Naive B cell (primary cell): ENCODE measurements around the gene EFCAB13. TPM values are rescaled to one million over a fixed set of nuclear protein-coding genes. Genes with fewer than 3 reads are reported as not detected.
"Not testable (repeated sequence)": the region's sequence is repeated elsewhere in the genome, so short reads cannot be mapped to it uniquely, and the experiment has no call there.

Source experiments
- ATAC-seq, 2 donors: fragments of 150-1000 bp; cut with Tn5 transposase; 2 replicates each; pipeline ENCODE4 v1.10.0; 2021; ENCODE audit warnings: low read depth in 2 of 2, mild to moderate bottlenecking in 2 of 2, moderate library complexity in 2 of 2
- DNase-seq: peaks from one replicate; pipeline ENCODE4 v3.0.0; 2022
- H3K27ac Mint-ChIP-seq, 6 donors: one replicate each; pipeline ENCODE4 v1.8.0; 2020 to 2022; ENCODE audit warnings: mild to moderate bottlenecking in 6 of 6, mixed read lengths in 6 of 6, moderate library complexity in 5 of 6, inconsistent platforms in 2 of 6
- H3K27me3 Mint-ChIP-seq, 3 donors: one replicate each; pipeline ENCODE4 v1.8.0; 2021 to 2022; ENCODE audit warnings: mixed read lengths in 3 of 3, mild to moderate bottlenecking in 1 of 3
- H3K36me3 Mint-ChIP-seq, 2 donors: one replicate each; pipeline ENCODE4 v1.8.0; 2020 to 2022; ENCODE audit warnings: mixed read lengths in 2 of 2, inconsistent platforms in 1 of 2, mild to moderate bottlenecking in 1 of 2
- H3K4me1 Mint-ChIP-seq, 3 donors: one replicate each; pipeline ENCODE4 v1.8.0; 2020 to 2022; ENCODE audit warnings: mixed read lengths in 3 of 3, inconsistent platforms in 1 of 3, mild to moderate bottlenecking in 1 of 3, moderate library complexity in 1 of 3
- H3K4me3 Mint-ChIP-seq, 8 donors: one replicate each; pipeline ENCODE4 v1.8.0; 2020 to 2022; ENCODE audit warnings: mild to moderate bottlenecking in 8 of 8, mixed read lengths in 8 of 8, moderate library complexity in 8 of 8, inconsistent platforms in 2 of 8
- H3K9me3 Mint-ChIP-seq, 7 donors: one replicate each; pipeline ENCODE4 v1.8.0; 2020 to 2022; ENCODE audit warnings: mixed read lengths in 7 of 7, mild to moderate bottlenecking in 5 of 7, inconsistent platforms in 2 of 7, moderate library complexity in 1 of 7
- polyA plus RNA-seq, 6 donors: library from polyadenylated mRNA; unstranded; fragments of 300-500 nt; fragmentation: Illumina TruSeq; gene quantifications; one replicate each; pipeline ENCODE4 v1.2.3, GENCODE V29; 2021; ENCODE audit warnings: low read depth in 6 of 6

EFCAB13 gene
- polyA plus RNA-seq, 6 donors from 2014 or later, result 27.5 to 43.7 (median 33.8) TPM

GRCh38 chr17:47320879-47321502 lies 2.8 kb upstream of the EFCAB13 start:
- Mint-ChIP-seq H3K27ac (peak overlapping the region in 2 of 6 donors; percentile 43 to 64), H3K4me1 (peaks cover 17 to 31% (median 26%) of the 10 kb centered on the region in 3 donors)

DNA sequence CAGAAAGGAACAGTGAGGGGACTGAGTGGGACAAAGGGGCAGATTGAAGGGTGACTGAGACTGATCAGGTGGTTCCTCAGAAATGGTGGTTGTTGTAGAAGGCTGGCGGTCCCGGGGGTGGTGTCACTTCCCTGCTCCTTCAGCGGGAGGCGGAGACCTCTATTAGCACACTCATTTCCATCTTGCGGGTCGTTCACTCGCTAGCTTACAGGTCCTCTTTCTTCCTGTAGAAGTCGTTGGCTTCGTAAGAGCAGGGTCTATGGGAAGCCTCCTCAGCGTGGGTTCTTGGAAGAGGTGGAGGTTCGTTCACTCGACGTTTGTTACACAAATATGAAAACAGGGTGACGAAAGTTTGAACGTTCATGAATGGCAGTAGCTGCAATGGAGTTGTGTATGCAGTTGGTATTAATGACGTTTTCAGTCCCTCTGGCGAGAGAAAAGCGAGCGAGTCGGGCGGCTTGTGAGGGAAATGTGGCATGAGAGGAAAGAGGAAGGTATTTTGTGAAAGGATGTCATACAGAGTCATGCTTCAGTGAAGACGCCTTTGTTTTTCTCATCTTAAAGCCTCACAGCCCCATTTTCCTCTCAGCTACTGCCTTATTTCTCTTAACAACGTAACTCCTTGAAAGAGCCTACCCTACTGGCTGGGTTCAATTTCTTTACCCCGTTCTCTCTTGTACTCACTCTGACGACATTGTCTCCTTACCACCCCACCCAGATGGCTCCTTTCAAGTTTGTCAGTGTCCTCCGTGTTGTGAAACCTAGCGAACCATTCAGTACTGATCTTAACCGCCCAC lies 667 bp downstream of the EFCAB13 start:
- ATAC-seq (peak; percentile 59 to 60), DNase-seq (peak; percentile 87)
- H3K27me3 Mint-ChIP-seq, result no peaks in the 10 kb centered on the region
- peak overlapping the region; percentile 98 to 100 (median 100) for H3K27ac Mint-ChIP-seq
- H3K36me3 Mint-ChIP-seq, result peaks cover 11 to 13% of the 10 kb centered on the region in 2 donors
- peak overlapping the region; percentile 87 to 99 (median 98) for H3K4me3 Mint-ChIP-seq
- H3K9me3 Mint-ChIP-seq, result peaks cover 0 to 5% (median 0%) of the 10 kb centered on the region in 7 donors
- H3K4me1 Mint-ChIP-seq, result peaks cover 22 to 36% (median 26%) of the 10 kb centered on the region in 3 donors

More at GRCh38 chr17:47320879-47321502, 2.8 kb upstream of the EFCAB13 start:
- Mint-ChIP-seq H3K4me3 (peak overlapping the region in 1 of 8 donors; percentile 62), H3K27me3 (no peaks in the 10 kb centered on the region), H3K36me3 (no peaks in the 10 kb centered on the region), H3K9me3 (peaks cover 0 to 5% (median 0%) of the 10 kb centered on the region in 7 donors)
- no peak for ATAC-seq
- DNase-seq, result no peak

DNA sequence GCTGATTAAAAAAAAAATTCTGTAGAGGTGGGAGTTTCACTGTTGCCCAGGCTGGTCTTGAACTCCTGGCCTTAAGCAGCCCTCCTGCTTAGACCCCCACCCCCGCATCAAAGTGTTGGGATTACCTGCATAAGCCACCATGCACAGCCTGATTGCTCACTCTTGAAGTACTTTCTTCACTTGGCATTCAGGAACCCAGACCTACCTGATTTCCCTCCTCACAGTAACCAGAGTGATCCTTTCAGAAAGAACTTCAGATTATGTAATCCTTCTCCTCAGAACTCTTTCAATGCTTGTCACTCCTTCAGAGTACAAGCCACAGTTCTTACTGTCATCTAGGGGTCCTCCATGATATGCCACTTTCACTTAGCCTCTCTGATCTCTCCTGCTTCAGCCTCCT lies 1.4 kb downstream of the EFCAB13 start:
- Mint-ChIP-seq H3K4me3 (peak overlapping the region; percentile 87 to 99 (median 98)), H3K27me3 (no peaks in the 10 kb centered on the region), H3K36me3 (peaks cover 17 to 19% of the 10 kb centered on the region in 2 donors), H3K4me1 (peaks cover 22 to 36% (median 26%) of the 10 kb centered on the region in 3 donors), H3K9me3 (peaks cover 0 to 5% (median 0%) of the 10 kb centered on the region in 7 donors), H3K27ac (peak overlapping the region; percentile 86 to 100 (median 100))
- DNase-seq (peak; percentile 9), ATAC-seq (no peak)

- ATAC-seq (no peak), DNase-seq (no peak)
- Mint-ChIP-seq H3K4me1 (peaks cover 4 to 23% (median 16%) of the 10 kb centered on the region in 3 donors), H3K27ac (no peak overlapping the region), H3K36me3 (peaks cover 52 to 57% of the 10 kb centered on the region in 2 donors), H3K4me3 (no peak overlapping the region), H3K27me3 (no peaks in the 10 kb centered on the region), H3K9me3 (peaks cover 0 to 4% (median 0%) of the 10 kb centered on the region in 7 donors)
Observed at GRCh38 chr17:47330548-47330947, 6.8 kb downstream of the EFCAB13 start.

DNA sequence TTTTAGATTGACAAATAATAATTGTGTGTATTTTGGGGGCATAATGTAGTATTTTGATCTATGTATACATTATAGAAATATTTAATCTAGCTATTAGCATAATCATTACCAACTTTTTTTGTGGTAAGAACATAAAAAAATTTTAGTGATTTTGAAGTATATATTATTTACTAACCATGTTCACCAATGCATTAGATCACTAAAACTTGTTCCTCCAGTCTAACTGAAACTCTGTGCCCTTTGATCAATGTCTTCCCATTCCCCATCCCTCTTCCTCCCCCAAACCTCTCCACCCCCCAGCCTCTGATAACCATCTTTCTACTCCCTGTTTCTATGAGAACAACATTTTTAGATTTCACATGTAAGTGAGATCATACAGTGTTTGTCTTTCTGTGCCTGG lies 8.5 kb downstream of the EFCAB13 start:
- H3K27me3 Mint-ChIP-seq, result no peaks in the 10 kb centered on the region
- no peak overlapping the region for H3K4me3 Mint-ChIP-seq
- DNase-seq (no peak), ATAC-seq (no peak)
- peaks cover 52 to 63% of the 10 kb centered on the region in 2 donors for H3K36me3 Mint-ChIP-seq
- peaks cover 0 to 4% (median 0%) of the 10 kb centered on the region in 7 donors for H3K9me3 Mint-ChIP-seq
- H3K27ac Mint-ChIP-seq, result no peak overlapping the region
- peaks cover 2 to 16% (median 8%) of the 10 kb centered on the region in 3 donors for H3K4me1 Mint-ChIP-seq

GRCh38 chr17:47335101-47335936 lies 11.6 kb downstream of the EFCAB13 start:
- no peaks in the 10 kb centered on the region for H3K27me3 Mint-ChIP-seq
- H3K4me1 Mint-ChIP-seq, result peaks cover 2 to 22% (median 11%) of the 10 kb centered on the region in 3 donors
- no peak overlapping the region for H3K4me3 Mint-ChIP-seq
- peaks cover 0 to 4% (median 0%) of the 10 kb centered on the region in 7 donors for H3K9me3 Mint-ChIP-seq
- no peak for DNase-seq
- no peak for ATAC-seq
- H3K27ac Mint-ChIP-seq, result peak overlapping the region in 1 of 6 donors; percentile 86
- peaks cover 40 to 53% of the 10 kb centered on the region in 2 donors for H3K36me3 Mint-ChIP-seq

DNA sequence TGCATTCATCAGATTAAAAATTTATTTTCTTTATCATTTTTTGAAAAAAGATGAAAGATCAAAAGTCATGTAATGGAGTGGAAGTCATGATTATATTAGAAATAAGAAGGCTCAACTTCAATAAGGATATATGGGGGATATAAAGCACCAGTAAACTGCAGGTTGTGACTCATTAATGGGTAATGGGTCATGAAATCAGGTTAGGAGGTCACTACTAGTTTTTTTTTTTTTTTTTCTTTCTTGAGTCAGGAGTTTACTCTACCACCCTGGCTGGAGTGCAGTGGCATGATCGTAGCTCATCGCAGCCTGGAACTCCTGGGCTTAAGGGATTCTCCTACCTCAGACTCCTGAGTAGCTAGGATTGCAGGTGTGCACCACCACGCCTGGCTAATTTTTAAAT lies 14.3 kb downstream of the EFCAB13 start:
- Mint-ChIP-seq H3K9me3 (peaks cover 0 to 4% (median 0%) of the 10 kb centered on the region in 7 donors), H3K4me3 (no peak overlapping the region), H3K36me3 (peaks cover 27 to 44% of the 10 kb centered on the region in 2 donors), H3K27me3 (no peaks in the 10 kb centered on the region), H3K4me1 (peaks cover 2 to 5% (median 3%) of the 10 kb centered on the region in 3 donors), H3K27ac (peak overlapping the region in 1 of 6 donors; percentile 57)
- DNase-seq (no peak), ATAC-seq (no peak)

GRCh38 chr17:47352848-47353247 lies 29.1 kb downstream of the EFCAB13 start:
- no peak overlapping the region for H3K4me3 Mint-ChIP-seq
- peaks cover 4 to 13% (median 4%) of the 10 kb centered on the region in 3 donors for H3K4me1 Mint-ChIP-seq
- no peak for ATAC-seq

GRCh38 chr17:47358652-47359051 lies 34.9 kb downstream of the EFCAB13 start:
- DNase-seq (no peak), ATAC-seq (no peak)

More at GRCh38 chr17:47352848-47353247, 29.1 kb downstream of the EFCAB13 start:
- Mint-ChIP-seq H3K9me3 (peaks cover 0 to 2% (median 0%) of the 10 kb centered on the region in 7 donors), H3K36me3 (peaks cover 12 to 15% of the 10 kb centered on the region in 2 donors), H3K27me3 (no peaks in the 10 kb centered on the region), H3K27ac (peak overlapping the region in 1 of 6 donors; percentile 16)
- no peak for DNase-seq

DNA sequence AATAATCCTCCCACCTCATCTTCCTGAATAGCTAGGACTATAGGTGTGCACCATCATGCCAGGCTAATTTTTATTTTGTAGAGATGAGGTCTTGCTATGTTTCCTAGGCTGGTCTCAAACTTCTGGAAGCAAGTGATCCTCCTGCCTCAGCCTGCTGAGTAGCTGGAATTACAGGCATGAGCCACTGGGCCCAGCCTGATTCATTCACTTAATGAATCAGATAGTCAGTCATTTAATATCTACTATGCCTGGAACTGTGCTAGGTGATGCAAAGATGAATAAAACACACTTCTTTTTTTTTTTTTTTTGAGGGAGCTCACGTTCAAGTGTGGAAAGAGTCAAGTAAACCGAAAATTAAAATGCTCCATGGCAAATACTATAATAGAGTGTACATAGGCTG lies 39.4 kb downstream of the EFCAB13 start:
- no peak overlapping the region for H3K4me3 Mint-ChIP-seq
- no peaks in the 10 kb centered on the region for H3K36me3 Mint-ChIP-seq
- H3K4me1 Mint-ChIP-seq, result no peaks in the 10 kb centered on the region
- H3K27me3 Mint-ChIP-seq, result no peaks in the 10 kb centered on the region
- DNase-seq (no peak), ATAC-seq (no peak)
- H3K27ac Mint-ChIP-seq, result no peak overlapping the region
- no peaks in the 10 kb centered on the region for H3K9me3 Mint-ChIP-seq

More at GRCh38 chr17:47358652-47359051, 34.9 kb downstream of the EFCAB13 start:
- H3K4me1 Mint-ChIP-seq, result peaks cover 0 to 4% (median 3%) of the 10 kb centered on the region in 3 donors
- H3K27ac Mint-ChIP-seq, result peak overlapping the region in 1 of 6 donors; percentile 37
- peaks cover 0 to 2% (median 0%) of the 10 kb centered on the region in 7 donors for H3K9me3 Mint-ChIP-seq
- no peaks in the 10 kb centered on the region for H3K27me3 Mint-ChIP-seq
- no peak overlapping the region for H3K4me3 Mint-ChIP-seq
- H3K36me3 Mint-ChIP-seq, result peaks cover 12 to 15% of the 10 kb centered on the region in 2 donors

- H3K4me3 Mint-ChIP-seq, result no peak overlapping the region
- H3K27me3 Mint-ChIP-seq, result no peaks in the 10 kb centered on the region
- H3K36me3 Mint-ChIP-seq, result peaks cover 5 to 6% of the 10 kb centered on the region in 2 donors
- no peaks in the 10 kb centered on the region for H3K4me1 Mint-ChIP-seq
- ATAC-seq, result no peak
- no peak overlapping the region for H3K27ac Mint-ChIP-seq
- DNase-seq, result no peak
- H3K9me3 Mint-ChIP-seq, result peaks cover 0 to 9% (median 5%) of the 10 kb centered on the region in 7 donors
Observed at GRCh38 chr17:47367257-47367656, 43.5 kb downstream of the EFCAB13 start.

GRCh38 chr17:47368262-47368661 lies 44.5 kb downstream of the EFCAB13 start:
- Mint-ChIP-seq H3K27ac (no peak overlapping the region), H3K4me3 (no peak overlapping the region), H3K27me3 (no peaks in the 10 kb centered on the region), H3K36me3 (peaks cover 15 to 16% of the 10 kb centered on the region in 2 donors), H3K9me3 (peaks cover 6 to 19% (median 15%) of the 10 kb centered on the region in 7 donors), H3K4me1 (no peaks in the 10 kb centered on the region)
- DNase-seq, result no peak
- no peak for ATAC-seq

GRCh38 chr17:47370899-47371298 lies 47.1 kb downstream of the EFCAB13 start:
- H3K36me3 Mint-ChIP-seq, result peaks cover 20 to 28% of the 10 kb centered on the region in 2 donors
- H3K27ac Mint-ChIP-seq, ATAC-seq, DNase-seq, H3K27me3 Mint-ChIP-seq, H3K4me1 Mint-ChIP-seq, H3K4me3 Mint-ChIP-seq: not testable (repeated sequence)
- peaks cover 8 to 24% (median 17%) of the 10 kb centered on the region in 7 donors for H3K9me3 Mint-ChIP-seq
